ENCODE data around the gene CARHSP1.

CARHSP1 gene

GRCh38 chr16:8869212-8869987 is 594 bp upstream of the CARHSP1 start:
- DNase-seq = no peak

DNA sequence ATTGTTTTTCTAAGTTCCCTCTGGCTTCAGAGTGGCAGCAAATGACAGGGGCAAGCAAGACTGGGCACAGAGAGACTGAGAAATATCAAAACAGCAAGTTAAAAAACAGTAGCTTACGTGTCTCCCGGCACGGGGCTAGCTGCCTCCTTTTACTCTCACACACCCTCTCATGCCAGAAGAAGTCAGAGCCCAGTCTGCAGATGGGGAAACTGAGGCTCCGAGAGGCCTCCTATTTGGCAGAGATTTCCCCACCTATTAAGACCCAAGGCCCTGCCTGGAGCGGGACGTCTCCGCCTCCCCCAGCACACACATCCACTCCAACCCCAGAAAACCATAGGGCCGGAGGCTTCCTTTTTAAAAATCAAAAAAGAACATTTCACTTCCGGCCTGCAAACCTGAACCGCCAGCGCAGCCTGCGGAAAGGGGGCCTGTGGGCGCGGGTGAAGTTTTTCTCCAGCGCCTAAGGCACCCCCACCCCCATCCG is 832 bp downstream of the CARHSP1 start:
- DNase-seq = no peak

DNA sequence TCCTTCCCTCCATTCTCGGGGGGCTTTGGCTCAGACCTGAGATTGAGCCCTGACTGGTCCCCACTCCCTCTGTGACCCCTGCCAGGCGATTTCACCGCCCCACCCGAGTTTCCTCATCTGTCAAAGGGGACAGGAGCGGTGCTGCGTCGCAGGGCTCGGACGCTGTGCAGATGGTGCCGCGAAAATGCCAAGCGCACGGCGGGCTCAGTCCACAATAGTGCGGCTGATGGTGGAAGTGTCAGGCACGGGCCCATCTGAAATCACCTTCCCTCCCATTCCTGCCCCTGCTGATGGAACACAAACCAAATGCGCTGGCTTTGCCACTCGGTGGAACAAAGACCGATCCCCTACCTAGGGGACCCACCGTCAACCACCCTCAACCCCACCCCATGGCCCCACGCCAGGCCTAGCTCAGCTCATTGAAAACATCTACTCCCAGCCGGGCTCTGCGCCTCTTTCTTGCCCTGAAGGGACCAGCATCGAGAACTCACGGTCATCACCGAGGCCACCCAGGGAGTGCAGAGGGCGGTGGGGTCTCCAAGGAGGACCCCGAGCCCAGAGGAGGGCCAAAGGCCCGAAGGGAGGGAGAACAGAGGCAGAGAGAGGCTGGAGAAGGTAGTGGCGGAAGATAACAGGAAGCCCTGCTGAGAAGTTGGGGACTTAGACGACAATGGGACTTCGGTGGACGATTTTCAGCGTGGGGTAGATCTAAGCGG is 1.4 kb downstream of the CARHSP1 start:
- peak; percentile 51 for DNase-seq

GRCh38 chr16:8866884-8867215 is 2.0 kb downstream of the CARHSP1 start:
- DNase-seq = no peak

DNA sequence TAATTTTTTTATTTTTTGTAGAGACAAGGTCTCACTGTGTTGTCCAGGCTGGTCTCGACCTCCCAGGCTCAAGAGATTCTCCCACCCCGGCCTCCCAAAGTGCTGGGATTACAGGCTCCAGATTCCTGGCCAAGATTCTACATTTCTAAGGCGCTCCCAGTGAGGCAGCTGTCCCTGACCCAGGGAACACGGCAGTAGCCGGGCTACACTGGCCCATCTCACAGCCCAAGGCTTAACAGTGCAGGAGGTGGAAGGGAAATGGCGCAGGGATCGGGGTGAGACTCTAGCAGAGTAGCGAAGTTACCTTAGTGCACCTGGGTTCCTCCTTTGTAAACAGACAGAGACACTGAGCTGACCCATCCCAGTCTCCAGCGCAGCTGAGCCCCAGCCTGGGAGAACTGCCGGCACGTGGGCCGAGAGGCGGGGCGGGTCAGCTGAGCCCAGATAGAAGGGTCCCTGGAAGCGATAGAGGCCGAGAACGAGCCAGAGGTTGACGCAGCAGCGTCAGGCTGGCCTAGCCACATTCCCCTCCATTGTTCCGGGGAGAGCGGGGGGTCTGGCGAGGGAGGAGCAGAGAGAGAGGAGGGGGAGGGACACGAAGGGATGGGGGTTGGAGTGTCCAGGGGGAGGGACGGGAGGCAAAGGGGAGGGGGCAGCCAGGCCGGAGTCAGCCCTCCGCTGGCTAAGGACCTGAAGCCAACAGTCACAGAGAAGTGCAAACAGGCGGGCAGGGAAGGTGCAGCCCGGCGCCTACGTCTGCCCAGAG is 2.5 kb downstream of the CARHSP1 start:
- no peak for DNase-seq

GRCh38 chr16:8865145-8865882 is 3.5 kb downstream of the CARHSP1 start:
- no peak for DNase-seq

- no peak for DNase-seq
Measured at GRCh38 chr16:8864480-8865110, 4.2 kb downstream of the CARHSP1 start.

DNA sequence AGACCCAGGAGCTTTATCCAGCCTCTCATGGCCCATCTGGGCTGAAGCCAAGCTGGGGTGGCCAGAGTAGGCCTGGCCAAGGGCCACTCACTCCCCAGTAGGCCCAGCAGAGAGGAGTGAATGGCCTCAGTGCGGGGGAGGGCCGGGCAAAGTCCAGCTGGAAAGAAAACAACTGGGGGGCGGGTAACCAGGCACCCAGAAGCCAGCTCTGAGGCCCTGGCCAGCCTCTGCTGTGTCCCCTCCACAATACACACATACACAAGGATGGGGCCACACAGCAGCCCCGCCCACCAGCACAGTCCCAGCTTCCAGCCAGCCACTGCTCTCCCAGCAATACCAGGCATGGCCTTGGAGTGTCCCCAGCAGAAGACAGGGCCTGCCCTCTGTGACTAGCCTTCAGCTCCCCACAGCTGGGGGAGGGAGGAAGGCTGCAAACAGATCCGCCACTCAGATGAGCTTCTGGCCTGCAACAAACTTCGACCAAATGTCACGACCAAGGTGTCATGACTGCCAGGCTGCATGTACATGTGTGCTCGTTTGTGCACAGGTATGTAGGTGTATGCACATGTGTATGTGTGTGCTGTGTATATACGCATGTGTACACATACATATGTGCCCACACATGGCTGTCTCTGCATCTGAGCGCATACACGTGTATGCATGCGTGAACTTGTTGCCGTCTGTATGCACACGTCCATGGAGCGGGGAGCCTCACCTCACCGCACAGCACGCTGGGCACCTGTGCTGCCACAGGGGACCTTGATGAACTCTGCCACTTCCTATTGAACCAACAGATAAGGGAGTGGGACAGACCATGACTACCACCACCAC is 5.0 kb downstream of the CARHSP1 start:
- DNase-seq = no peak

- DNase-seq = no peak
Measured at GRCh38 chr16:8862309-8863130, 6.3 kb downstream of the CARHSP1 start.

DNA sequence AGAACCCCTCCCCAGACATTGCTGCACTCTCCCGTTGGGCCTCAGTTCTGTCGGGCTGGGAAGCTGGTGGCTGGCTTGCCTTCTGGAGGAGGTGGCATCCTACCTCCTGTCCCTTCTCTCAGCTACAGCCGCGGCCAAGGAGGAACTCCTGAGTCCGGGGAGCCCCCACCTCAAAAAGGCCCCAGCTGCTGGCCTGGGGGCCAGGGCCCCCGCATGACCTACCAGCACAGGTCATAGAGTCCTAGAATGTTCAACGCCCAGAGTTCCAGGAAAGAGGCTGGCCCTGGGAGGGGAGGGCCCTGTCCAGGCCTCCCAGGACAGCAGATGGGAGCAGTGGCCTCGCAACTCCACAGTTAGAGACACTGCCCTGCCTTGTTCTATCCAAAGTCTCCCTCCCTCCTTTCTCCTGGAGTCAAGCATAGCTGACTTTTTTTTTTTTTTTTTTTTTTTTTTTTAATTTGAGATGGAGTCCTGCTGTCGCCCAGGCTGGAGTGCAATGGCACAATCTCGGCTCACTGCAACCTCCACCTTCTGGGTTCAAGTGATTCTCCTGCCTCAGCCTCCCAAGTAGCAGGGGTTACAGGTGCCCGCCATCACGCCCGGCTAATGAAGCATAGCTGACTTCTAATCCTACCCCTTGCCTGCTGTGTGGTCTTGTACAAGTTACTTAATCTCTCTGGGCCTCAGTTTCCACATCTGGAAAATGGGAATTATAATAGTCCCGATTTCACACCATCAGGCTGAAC is 7.1 kb downstream of the CARHSP1 start:
- DNase-seq = no peak

GRCh38 chr16:8859913-8860881 is 8.6 kb downstream of the CARHSP1 start:
- no peak for DNase-seq

GRCh38 chr16:8858994-8859912 is 9.6 kb downstream of the CARHSP1 start:
- DNase-seq = no peak

DNA sequence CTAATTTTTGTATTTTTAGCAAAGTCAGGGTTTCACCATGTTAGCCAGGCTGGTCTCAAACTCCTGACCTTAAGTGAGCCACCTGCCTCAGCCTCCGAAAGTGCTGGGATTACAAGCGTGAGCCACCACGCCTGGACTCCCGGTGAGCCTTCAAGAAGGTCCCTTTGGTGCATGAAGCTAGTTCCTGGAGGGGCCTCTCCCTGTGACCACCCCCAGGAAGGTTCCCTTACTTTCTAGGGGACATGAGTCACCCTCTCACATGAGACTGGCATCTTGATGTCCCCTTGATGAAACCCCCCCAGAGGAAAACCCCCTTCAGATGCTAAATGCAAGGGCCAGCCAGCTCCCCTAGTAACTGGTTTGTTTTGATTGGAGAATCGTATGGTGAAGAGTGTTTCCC is 12.8 kb downstream of the CARHSP1 start:
- no peak for DNase-seq

- DNase-seq = no peak
Measured at GRCh38 chr16:8855051-8855786, 13.6 kb downstream of the CARHSP1 start.

DNA sequence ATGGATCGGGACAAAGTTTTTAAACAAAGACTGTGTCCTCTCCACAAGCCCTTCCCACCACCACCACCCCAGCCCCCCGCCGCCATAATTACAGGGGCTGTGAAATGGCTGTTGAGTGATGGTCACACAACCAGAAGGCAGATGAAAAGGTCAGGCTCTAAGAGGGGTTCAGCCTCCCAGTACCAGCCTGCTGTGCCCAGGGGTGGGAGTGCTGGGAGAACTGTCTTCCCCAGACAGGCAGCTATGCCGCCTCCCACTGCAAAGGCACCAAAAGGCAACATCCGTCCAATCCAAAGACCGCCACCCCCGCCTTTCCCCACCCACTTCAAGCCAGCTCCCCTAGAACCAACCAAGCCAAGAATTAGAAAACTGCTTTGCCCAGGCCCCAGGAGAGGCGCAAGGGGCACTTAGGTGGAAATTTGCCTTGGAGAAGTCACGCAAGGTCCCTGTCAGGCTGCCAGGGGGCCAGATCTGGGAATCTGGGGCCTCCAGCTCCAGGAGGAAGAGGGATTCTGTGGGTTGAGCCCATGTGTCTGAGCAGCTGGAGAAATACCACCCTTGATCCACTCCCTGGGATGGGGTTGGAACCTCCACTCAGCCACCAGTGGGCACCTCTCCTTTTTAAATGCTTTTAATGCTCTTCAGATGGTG is 14.4 kb downstream of the CARHSP1 start:
- no peak for DNase-seq

DNA sequence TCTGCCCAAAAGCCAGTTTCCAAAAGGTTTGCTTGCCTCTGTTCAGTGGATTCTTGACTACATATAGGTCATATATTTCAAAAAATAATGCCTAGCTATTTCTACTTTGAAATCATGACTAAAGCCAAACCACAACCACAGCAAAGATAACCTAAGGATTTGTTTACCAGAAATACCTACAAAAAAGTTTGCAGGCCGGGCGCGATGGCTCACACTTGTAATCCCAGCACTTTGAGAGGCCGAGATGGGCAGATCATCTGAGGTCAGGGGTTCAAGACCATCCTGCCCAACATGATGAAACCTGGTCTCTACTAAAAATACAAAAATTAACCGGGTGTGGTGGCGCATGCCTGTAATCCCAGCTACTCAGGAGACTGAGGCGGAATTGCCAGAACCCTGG is 15.2 kb downstream of the CARHSP1 start:
- no peak for DNase-seq
